ENCODE data around the gene DKKL1.

DKKL1 gene

GRCh38 chr19:49418511-49418910 is 54.8 kb downstream of the DKKL1 start:
- DNase-seq (ENCODE audit: extremely low read depth in 1 of 2, low read depth in 1 of 2) = no peak

GRCh38 chr19:49419173-49419572 is 55.5 kb downstream of the DKKL1 start:
- no peak for DNase-seq (ENCODE audit: extremely low read depth in 1 of 2, low read depth in 1 of 2)

- no peak for DNase-seq (ENCODE audit: extremely low read depth in 1 of 2, low read depth in 1 of 2)
Measured at GRCh38 chr19:49420227-49420626, 56.5 kb downstream of the DKKL1 start.

GRCh38 chr19:49421039-49421877 is 57.6 kb downstream of the DKKL1 start:
- peak in 1 of 2 donors; percentile 29 for DNase-seq (ENCODE audit: extremely low read depth in 1 of 2, low read depth in 1 of 2)

- DNase-seq (ENCODE audit: extremely low read depth in 1 of 2, low read depth in 1 of 2) = no peak
Measured at GRCh38 chr19:49421878-49422202, 58.2 kb downstream of the DKKL1 start.

GRCh38 chr19:49422407-49423070 is 58.9 kb downstream of the DKKL1 start:
- DNase-seq (ENCODE audit: extremely low read depth in 1 of 2, low read depth in 1 of 2) = no peak

- no peak for DNase-seq (ENCODE audit: extremely low read depth in 1 of 2, low read depth in 1 of 2)
Measured at GRCh38 chr19:49423071-49423984, 59.7 kb downstream of the DKKL1 start, which contains the start of gene PTH2. PTH2 (minus strand) TSS chr19:49423441; CDS start chr19:49423339, 102 bp downstream.

GRCh38 chr19:49423985-49424303 is 60.3 kb downstream of the DKKL1 start:
- no peak for DNase-seq (ENCODE audit: extremely low read depth in 1 of 2, low read depth in 1 of 2)

All from stimulated activated CD8-positive, alpha-beta memory T cell treated with anti-CD3 and anti-CD28 coated beads, Interleukin-7, amount 100 ng/mL, for 48 hours (primary cell).